ENCODE measurements around the gene AMN1. TPM values are rescaled to one million over a fixed set of nuclear protein-coding genes. Genes with fewer than 3 reads are reported as not detected.
A peak's percentile ranks its signal among the peaks of the same experiment; 100 is the strongest.

The AMN1 gene
- 0.75 TPM for total RNA-seq

GRCh38 chr12:31728917-31729640, at the start of gene AMN1:
AMN1 (minus strand) TSS chr12:31729021; CDS start chr12:31729008, 13 bp downstream.
- H3K27me3 ChIP-seq = no peaks in the 10 kb centered on the region
- H3K4me1 ChIP-seq = peaks cover 10 to 37% of the 10 kb centered on the region in 2 donors
- no peaks in the 10 kb centered on the region for H3K36me3 ChIP-seq
- peak; percentile 99 to 100 for DNase-seq (ENCODE audit: low spot score in 2 of 2)
- TF ChIP-seq CTCF (IDR thresholded peaks at IDR 0.05) = no peak
- peak within 1 kb of the TSS; percentile 56 to 84 for H3K4me3 ChIP-seq
- H3K9me3 ChIP-seq = peaks cover 0 to 35% of the 10 kb centered on the region in 2 donors
- intact Hi-C loops (cut with DNase I) = loop anchor here (1.0 to 2.0 kb wide), 6 partner anchors 70 to 950 kb away; partner anchors contain the start of genes BICD1, DENND5B, DNM1L and ETFBKMT
- peak within 1 kb of the TSS; percentile 92 to 96 for H3K27ac ChIP-seq

GRCh38 chr12:31773867-31774266, 45.0 kb upstream of the AMN1 start:
- Histone ChIP-seq H3K27ac (no peak overlapping the region), H3K27me3 (no peaks in the 10 kb centered on the region), H3K36me3 (no peaks in the 10 kb centered on the region), H3K4me1 (no peaks in the 10 kb centered on the region), H3K4me3 (no peak overlapping the region), H3K9me3 (no peaks in the 10 kb centered on the region)
- no peak for DNase-seq (ENCODE audit: low spot score in 2 of 2)
- TF ChIP-seq CTCF (IDR thresholded peaks at IDR 0.05) = no peak
- intact Hi-C loops (cut with DNase I) = no loop called here

DNA sequence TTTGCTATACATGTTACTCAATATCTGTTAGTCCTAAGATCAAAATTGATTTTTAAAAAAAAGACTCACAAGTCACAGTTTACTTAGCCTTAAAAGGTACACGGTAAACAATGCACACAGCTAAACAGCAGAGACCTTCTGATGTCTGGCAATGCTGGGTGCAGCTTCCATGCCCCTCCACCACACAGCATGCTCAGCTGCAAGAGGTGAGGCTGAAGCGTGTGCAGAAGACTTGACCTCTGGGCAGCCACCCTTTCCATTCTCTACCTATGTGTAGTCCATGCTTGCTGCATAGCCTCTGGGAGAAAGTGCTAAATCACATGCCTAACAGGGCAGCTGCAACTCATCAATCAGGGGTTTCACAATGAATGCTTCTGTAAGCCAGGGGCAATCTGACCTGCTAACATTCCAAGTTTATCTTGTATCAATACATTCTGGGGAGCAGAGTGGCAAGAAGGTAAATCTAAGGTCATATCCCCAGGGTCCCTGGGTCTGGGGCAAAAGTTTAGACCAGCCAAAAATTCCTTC, 44.5 kb upstream of the AMN1 start:
- Histone ChIP-seq H3K9me3 (no peaks in the 10 kb centered on the region), H3K4me1 (no peaks in the 10 kb centered on the region), H3K4me3 (no peak overlapping the region), H3K27ac (no peak overlapping the region), H3K36me3 (no peaks in the 10 kb centered on the region), H3K27me3 (no peaks in the 10 kb centered on the region)
- no peak for TF ChIP-seq CTCF (IDR thresholded peaks at IDR 0.05)
- intact Hi-C loops (cut with DNase I) = no loop called here
- DNase-seq (ENCODE audit: low spot score in 2 of 2) = no peak

DNA sequence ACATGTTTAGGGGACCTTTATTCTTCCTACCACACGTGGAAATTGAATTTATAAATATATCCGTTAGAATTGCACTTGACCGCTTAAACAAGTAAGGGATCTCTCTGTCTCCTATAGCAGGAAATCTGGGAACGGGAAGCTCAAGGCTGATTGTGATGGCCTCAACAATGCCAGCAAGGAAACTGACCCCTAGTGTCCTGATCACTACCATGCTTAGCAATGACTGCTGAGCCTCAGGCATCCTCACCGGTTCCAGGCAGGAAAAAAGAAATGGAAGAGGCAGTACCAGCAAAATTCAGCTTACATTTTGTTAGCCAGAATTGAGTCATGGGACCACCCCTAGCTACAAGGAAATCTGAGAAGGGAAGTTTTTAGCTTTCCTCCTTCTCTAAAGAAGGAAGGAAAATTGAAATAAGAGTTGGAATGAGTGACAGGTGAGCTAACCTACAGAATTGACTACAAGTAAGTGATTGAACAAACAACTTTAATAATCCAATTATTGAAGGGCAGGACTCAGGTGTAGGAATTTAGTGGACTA, 43.9 kb upstream of the AMN1 start:
- H3K4me1 ChIP-seq = no peaks in the 10 kb centered on the region
- no peak overlapping the region for H3K4me3 ChIP-seq
- TF ChIP-seq CTCF (IDR thresholded peaks at IDR 0.05) = no peak
- no peak for DNase-seq (ENCODE audit: low spot score in 2 of 2)
- intact Hi-C loops (cut with DNase I) = no loop called here
- no peaks in the 10 kb centered on the region for H3K9me3 ChIP-seq
- no peak overlapping the region for H3K27ac ChIP-seq
- H3K36me3 ChIP-seq = no peaks in the 10 kb centered on the region
- no peaks in the 10 kb centered on the region for H3K27me3 ChIP-seq

DNA sequence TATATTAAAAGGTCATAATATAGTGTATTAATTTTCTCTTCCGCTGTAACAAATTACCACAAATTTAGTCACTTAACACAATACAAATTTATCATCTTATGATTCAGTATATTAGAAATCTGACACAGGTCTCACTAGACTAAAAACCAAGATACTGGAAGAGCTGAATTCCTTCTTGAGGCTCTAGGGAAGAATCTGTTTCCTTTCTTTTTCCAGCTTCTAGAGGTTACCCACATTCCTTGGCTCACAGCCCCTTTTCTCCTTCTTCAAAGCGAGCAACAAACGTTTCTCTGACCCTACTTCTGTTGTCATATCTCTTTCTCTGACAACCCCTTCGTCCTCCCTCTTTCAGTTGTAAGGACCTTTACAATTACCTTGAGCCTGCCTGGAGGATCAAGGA, 43.4 kb upstream of the AMN1 start:
- no peaks in the 10 kb centered on the region for H3K9me3 ChIP-seq
- H3K27ac ChIP-seq = no peak overlapping the region
- H3K27me3 ChIP-seq = no peaks in the 10 kb centered on the region
- H3K36me3 ChIP-seq = no peaks in the 10 kb centered on the region
- intact Hi-C loops (cut with DNase I) = no loop called here
- H3K4me1 ChIP-seq = no peaks in the 10 kb centered on the region
- no peak overlapping the region for H3K4me3 ChIP-seq
- TF ChIP-seq CTCF (IDR thresholded peaks at IDR 0.05) = no peak
- no peak for DNase-seq (ENCODE audit: low spot score in 2 of 2)
